CD4-positive, alpha-beta memory T cell (primary cell): ENCODE data around the gene FAM171A1. TPM values are rescaled to one million over a fixed set of nuclear protein-coding genes. Genes with fewer than 3 reads are reported as not detected.
"Not testable (repeated sequence)": the region's sequence is repeated elsewhere in the genome, so short reads cannot be mapped to it uniquely, and the experiment has no call there.

Experiments
- CTCF ChIA-PET: fragments of 350-600 bp; sonication (Branson Sonifier 250); formaldehyde crosslinking; loops from one replicate; lab custom pipeline; 2021; ENCODE audit warnings: inconsistent platforms; ENCODE audit not compliant: partially characterized antibody; lab: Charles Lee
- POLR2A ChIA-PET: fragments of 350-600 bp; sonication (Branson Sonifier 250); formaldehyde crosslinking; loops from one replicate; lab custom pipeline; 2021; ENCODE audit not compliant: partially characterized antibody; lab: Charles Lee
- DNase-seq, 5 donors: peaks; one replicate each; pipeline versions ENCODE4 v3.0.0 to v3.0.0-alpha.2; 2020 to 2022; ENCODE audit warnings: mixed read lengths in 1 of 5
- H3K27ac ChIP-seq: one replicate; pipeline ENCODE4 v1.7.0; 2013; ENCODE audit warnings: low read depth, low read length
- H3K27me3 ChIP-seq: 2 replicates; pipeline ENCODE4 v1.7.0; 2013; ENCODE audit warnings: mild to moderate bottlenecking, low read length, moderate library complexity; ENCODE audit not compliant: insufficient read depth
- H3K36me3 ChIP-seq: 2 replicates; pipeline ENCODE4 v1.7.0; 2013; ENCODE audit warnings: mild to moderate bottlenecking, low read length, moderate library complexity; ENCODE audit not compliant: insufficient read depth
- H3K4me1 ChIP-seq: 2 replicates; pipeline ENCODE4 v1.7.0; 2013; ENCODE audit warnings: mild to moderate bottlenecking, low read length, moderate library complexity; ENCODE audit not compliant: insufficient read depth
- H3K4me3 ChIP-seq, 2 donors: one replicate each; pipeline ENCODE4 v1.7.0; 2013; ENCODE audit warnings: low read length in 2 of 2, mild to moderate bottlenecking in 1 of 2
- H3K9me3 ChIP-seq, 2 donors: one replicate each; pipeline ENCODE4 v1.7.0; 2013; ENCODE audit warnings: low read length in 2 of 2, control low read depth in 1 of 2; ENCODE audit not compliant: control insufficient read depth in 1 of 2
- H3K27ac Mint-ChIP-seq, 7 donors: one replicate each; pipeline ENCODE4 v1.8.0; 2020 to 2021; ENCODE audit warnings: mixed read lengths in 7 of 7, mild to moderate bottlenecking in 6 of 7, inconsistent platforms in 3 of 7, moderate library complexity in 3 of 7
- H3K27me3 Mint-ChIP-seq, 2 donors: one replicate each; pipeline ENCODE4 v1.8.0; 2020 to 2021; ENCODE audit warnings: mixed read lengths in 2 of 2
- H3K36me3 Mint-ChIP-seq, 2 donors: one replicate each; pipeline ENCODE4 v1.8.0; 2020 to 2021; ENCODE audit warnings: mixed read lengths in 2 of 2, inconsistent platforms in 1 of 2, mild to moderate bottlenecking in 1 of 2
- H3K4me1 Mint-ChIP-seq, 4 donors: one replicate each; pipeline ENCODE4 v1.8.0; 2020 to 2021; ENCODE audit warnings: mixed read lengths in 4 of 4, mild to moderate bottlenecking in 1 of 4
- H3K4me3 Mint-ChIP-seq, 8 donors: one replicate each; pipeline ENCODE4 v1.8.0; 2020 to 2021; ENCODE audit warnings: mixed read lengths in 8 of 8, mild to moderate bottlenecking in 7 of 8, moderate library complexity in 6 of 8, inconsistent platforms in 3 of 8
- H3K9me3 Mint-ChIP-seq, 8 donors: one replicate each; pipeline ENCODE4 v1.8.0; 2020 to 2021; ENCODE audit warnings: mixed read lengths in 8 of 8, mild to moderate bottlenecking in 5 of 8, inconsistent platforms in 3 of 8, moderate library complexity in 1 of 8
- intact Hi-C: fragments of 100-400 bp; cut with micrococcal nuclease; formaldehyde crosslinking; loops from one replicate; pipeline ENCODE4 v1.15.1; 2023
- polyA plus RNA-seq, 2 donors: library from polyadenylated mRNA; unstranded; fragments of 300-500 nt; fragmentation: Illumina TruSeq; gene quantifications; one replicate each; pipeline ENCODE4 v1.2.3, GENCODE V29; 2021
- total RNA-seq, 2 experiments: library from RNA; stranded (reverse); gene quantifications; one replicate each; pipeline ENCODE4 v1.2.3, GENCODE V29; 2021

The FAM171A1 gene
- total and polyA plus RNA-seq, 4 experiments from 2014 or later, result 7.1 to 10.6 (median 8.6) TPM

GRCh38 chr10:15335508-15335907, 35.6 kb downstream of the FAM171A1 start:
- no peaks in the 10 kb centered on the region for H3K4me1 Mint-ChIP-seq
- no peak overlapping the region for H3K27ac Mint-ChIP-seq
- CTCF ChIA-PET, result no interaction called here
- peaks cover 0 to 3% of the 10 kb centered on the region in 2 donors for H3K27me3 Mint-ChIP-seq
- Histone ChIP-seq H3K9me3 (no peaks in the 10 kb centered on the region), H3K4me1 (no peaks in the 10 kb centered on the region), H3K36me3 (no peaks in the 10 kb centered on the region), H3K27ac (no peak overlapping the region), H3K4me3 (no peak overlapping the region), H3K27me3 (no peaks in the 10 kb centered on the region)
- no peak for DNase-seq
- no peak overlapping the region for H3K4me3 Mint-ChIP-seq
- intact Hi-C loops, result no loop called here
- no peaks in the 10 kb centered on the region for H3K36me3 Mint-ChIP-seq
- POLR2A ChIA-PET, result no interaction called here
- no peaks in the 10 kb centered on the region for H3K9me3 Mint-ChIP-seq

GRCh38 chr10:15334650-15335323, 36.3 kb downstream of the FAM171A1 start:
- Histone ChIP-seq H3K27me3 (no peaks in the 10 kb centered on the region), H3K36me3 (no peaks in the 10 kb centered on the region), H3K9me3 (no peaks in the 10 kb centered on the region), H3K4me1 (no peaks in the 10 kb centered on the region), H3K4me3 (no peak overlapping the region), H3K27ac (no peak overlapping the region)
- CTCF ChIA-PET, result no interaction called here
- DNase-seq, result no peak
- Mint-ChIP-seq H3K4me1 (no peaks in the 10 kb centered on the region), H3K4me3 (no peak overlapping the region), H3K9me3 (no peaks in the 10 kb centered on the region), H3K27ac (no peak overlapping the region), H3K27me3 (peaks cover 0 to 3% of the 10 kb centered on the region in 2 donors), H3K36me3 (no peaks in the 10 kb centered on the region)
- intact Hi-C loops, result no loop called here
- POLR2A ChIA-PET, result no interaction called here

DNA sequence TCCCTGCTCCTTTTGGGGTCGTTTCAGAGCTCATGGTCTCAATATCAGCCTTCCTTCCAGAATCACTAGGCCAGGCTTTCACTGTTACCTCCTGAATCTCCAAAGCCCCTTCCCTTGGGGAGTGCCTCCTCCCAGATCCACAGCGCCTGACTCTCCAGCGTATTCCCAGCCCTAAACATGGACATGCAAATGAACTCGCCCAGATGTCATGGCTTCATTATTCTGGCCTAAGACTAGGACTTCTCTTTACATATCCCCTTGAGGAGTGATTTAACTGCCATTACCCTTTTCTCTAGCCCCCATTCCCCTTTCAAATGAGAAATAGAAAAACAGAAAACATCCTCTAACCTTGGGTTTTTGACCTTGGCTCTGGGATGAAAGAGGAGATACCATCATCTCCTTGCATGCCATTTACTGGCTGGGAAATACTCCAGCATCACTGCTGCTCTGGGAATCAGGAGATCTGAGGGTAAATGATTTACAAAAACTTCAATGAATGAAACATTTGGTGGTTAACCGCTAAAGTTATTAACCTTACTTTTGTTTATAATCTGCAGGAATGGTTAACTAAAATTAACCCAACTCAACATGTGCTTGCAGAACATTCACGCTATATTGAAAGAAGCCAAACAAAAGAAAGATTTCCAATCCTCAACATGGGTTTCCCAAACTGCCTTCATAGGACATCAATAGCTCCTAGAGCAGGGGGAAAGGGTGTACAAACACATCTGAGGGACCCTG, 37.0 kb downstream of the FAM171A1 start:
- H3K36me3 Mint-ChIP-seq, result no peaks in the 10 kb centered on the region
- POLR2A ChIA-PET, result no interaction called here
- Histone ChIP-seq H3K9me3 (no peaks in the 10 kb centered on the region), H3K27me3 (no peaks in the 10 kb centered on the region), H3K4me3 (no peak overlapping the region), H3K36me3 (no peaks in the 10 kb centered on the region), H3K4me1 (no peaks in the 10 kb centered on the region), H3K27ac (no peak overlapping the region)
- CTCF ChIA-PET, result no interaction called here
- H3K4me3 Mint-ChIP-seq, result no peak overlapping the region
- H3K9me3 Mint-ChIP-seq, result no peaks in the 10 kb centered on the region
- intact Hi-C loops, result no loop called here
- DNase-seq, result no peak
- H3K27me3 Mint-ChIP-seq, result peaks cover 0 to 3% of the 10 kb centered on the region in 2 donors
- H3K4me1 Mint-ChIP-seq, result no peaks in the 10 kb centered on the region
- H3K27ac Mint-ChIP-seq, result no peak overlapping the region

DNA sequence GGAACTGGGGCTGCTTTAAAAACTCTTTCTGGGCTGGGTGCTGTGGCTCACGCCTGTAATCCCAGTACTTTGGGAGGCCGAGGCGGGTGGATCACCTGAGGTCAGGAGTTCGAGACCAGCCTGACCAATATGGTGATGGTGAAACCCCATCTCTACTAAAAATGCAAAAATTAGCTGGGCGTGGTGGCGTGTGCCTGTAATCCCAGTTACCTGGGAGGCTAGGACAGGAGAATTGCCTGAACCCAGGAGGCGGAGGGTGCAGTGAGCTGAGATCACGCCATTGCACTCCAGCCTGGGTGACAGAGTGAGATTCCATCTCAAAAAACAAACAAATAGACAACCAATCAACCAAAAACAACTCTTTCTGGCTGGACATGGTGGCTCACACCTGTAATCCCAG, 37.9 kb downstream of the FAM171A1 start:
- H3K4me1 Mint-ChIP-seq, H3K27ac Mint-ChIP-seq, intact Hi-C loops, H3K36me3 ChIP-seq, H3K4me1 ChIP-seq, H3K27me3 Mint-ChIP-seq, H3K9me3 Mint-ChIP-seq, H3K36me3 Mint-ChIP-seq, H3K27me3 ChIP-seq, H3K27ac ChIP-seq, CTCF ChIA-PET, H3K4me3 Mint-ChIP-seq, DNase-seq, H3K4me3 ChIP-seq, H3K9me3 ChIP-seq: not testable (repeated sequence)
- POLR2A ChIA-PET, result interaction anchor here (0.7 kb wide), 1 partner anchor 172 kb away, joined by 4 read pairs; no protein-coding TSS in a partner anchor

DNA sequence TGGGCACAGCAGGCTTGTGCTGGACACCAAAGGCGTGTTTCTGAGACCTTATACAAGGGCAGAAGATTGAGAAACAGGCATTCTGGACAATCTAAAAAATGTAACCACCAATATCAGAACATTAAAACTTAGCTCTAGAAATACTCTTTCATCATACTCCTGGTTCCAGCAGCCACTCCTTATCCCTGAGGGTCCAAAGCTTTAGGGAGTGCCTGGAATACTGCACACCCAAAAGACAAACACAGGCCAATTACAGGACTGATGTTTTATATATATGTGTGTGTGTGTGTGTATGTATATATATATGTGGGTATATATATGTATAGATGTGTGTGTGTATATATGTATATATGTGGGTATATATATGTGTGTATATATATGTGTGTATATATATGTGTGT, 39.6 kb downstream of the FAM171A1 start:
- CTCF ChIA-PET, result no interaction called here
- no peaks in the 10 kb centered on the region for H3K36me3 Mint-ChIP-seq
- intact Hi-C loops, result no loop called here

GRCh38 chr10:15329437-15329836, 41.7 kb downstream of the FAM171A1 start:
- CTCF ChIA-PET, result no interaction called here

More for the DNA sequence above, 39.6 kb downstream of the FAM171A1 start:
- no peak for DNase-seq
- H3K27me3 ChIP-seq, result no peaks in the 10 kb centered on the region
- no peak overlapping the region for H3K27ac ChIP-seq
- no peak overlapping the region for H3K4me3 Mint-ChIP-seq
- no peak overlapping the region for H3K4me3 ChIP-seq
- no peaks in the 10 kb centered on the region for H3K9me3 Mint-ChIP-seq
- POLR2A ChIA-PET, result no interaction called here
- peak overlapping the region in 1 of 7 donors; percentile 42 for H3K27ac Mint-ChIP-seq
- H3K4me1 Mint-ChIP-seq, result no peaks in the 10 kb centered on the region
- no peaks in the 10 kb centered on the region for H3K36me3 ChIP-seq
- no peaks in the 10 kb centered on the region for H3K4me1 ChIP-seq
- peaks cover 0 to 1% of the 10 kb centered on the region in 2 donors for H3K27me3 Mint-ChIP-seq
- H3K9me3 ChIP-seq, result no peaks in the 10 kb centered on the region

DNA sequence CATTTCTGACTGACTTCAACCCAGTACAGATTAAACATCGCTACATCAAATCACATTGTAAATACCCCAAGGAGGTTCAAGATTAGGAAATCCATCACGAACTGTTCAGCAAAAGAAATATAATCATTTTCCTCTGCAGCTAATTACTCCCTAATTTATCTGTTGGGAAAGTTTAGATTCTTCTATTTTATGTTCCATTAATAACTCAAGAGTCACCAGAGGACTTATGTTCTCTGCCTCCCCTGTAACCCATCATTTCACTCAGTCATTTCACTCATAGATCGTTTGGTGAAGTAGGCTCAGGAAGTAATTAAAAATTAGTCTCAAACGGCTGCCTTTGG, 45.2 kb downstream of the FAM171A1 start:
- Histone ChIP-seq H3K27ac (no peak overlapping the region), H3K4me3 (no peak overlapping the region), H3K36me3 (no peaks in the 10 kb centered on the region), H3K27me3 (no peaks in the 10 kb centered on the region), H3K9me3 (no peaks in the 10 kb centered on the region), H3K4me1 (no peaks in the 10 kb centered on the region)
- ChIA-PET POLR2A (no interaction called here), CTCF (interaction anchor here (1.1 kb wide), 1 partner anchor 94 kb away, joined by 3 read pairs; no protein-coding TSS in a partner anchor)
- Mint-ChIP-seq H3K27ac (no peak overlapping the region), H3K36me3 (no peaks in the 10 kb centered on the region), H3K9me3 (no peaks in the 10 kb centered on the region), H3K4me1 (peaks cover 0 to 6% (median 1%) of the 10 kb centered on the region in 4 donors), H3K27me3 (peaks cover 0 to 1% of the 10 kb centered on the region in 2 donors), H3K4me3 (no peak overlapping the region)
- no peak for DNase-seq
- intact Hi-C loops, result no loop called here

More at GRCh38 chr10:15329437-15329836, 41.7 kb downstream of the FAM171A1 start:
- Mint-ChIP-seq H3K4me3 (no peak overlapping the region), H3K36me3 (no peaks in the 10 kb centered on the region), H3K27ac (no peak overlapping the region), H3K4me1 (peaks cover 0 to 6% (median 1%) of the 10 kb centered on the region in 4 donors), H3K9me3 (no peaks in the 10 kb centered on the region), H3K27me3 (peaks cover 0 to 1% of the 10 kb centered on the region in 2 donors)
- no peak for DNase-seq
- no peak overlapping the region for H3K27ac ChIP-seq
- intact Hi-C loops, result no loop called here
- no peaks in the 10 kb centered on the region for H3K4me1 ChIP-seq
- no peaks in the 10 kb centered on the region for H3K9me3 ChIP-seq
- no peaks in the 10 kb centered on the region for H3K36me3 ChIP-seq
- H3K4me3 ChIP-seq, result no peak overlapping the region
- H3K27me3 ChIP-seq, result no peaks in the 10 kb centered on the region
- POLR2A ChIA-PET, result no interaction called here
